Epithelial cell of esophagus (primary cell): ENCODE measurements around the gene DACH1.

ENCODE experiments used
- DNase-seq: peaks from one replicate; pipeline ENCODE4 v3.0.0; 2010; ENCODE audit warnings: low read depth
- H3K4me3 ChIP-seq: 2 replicates; pipeline ENCODE4 v1.5.1; 2011; ENCODE audit warnings: mild to moderate bottlenecking, low read length, control low read depth
- TF ChIP-seq, protein P1 (sequence below): IDR thresholded peaks from 2 replicates; pipeline ENCODE4 v1.5.1; 2011; ENCODE audit warnings: low read depth, mild to moderate bottlenecking, low read length, control low read depth, inconsistent platforms; ENCODE audit not compliant: insufficient read depth; ENCODE audit errors: missing control alignments

The DACH1 gene

DNA sequence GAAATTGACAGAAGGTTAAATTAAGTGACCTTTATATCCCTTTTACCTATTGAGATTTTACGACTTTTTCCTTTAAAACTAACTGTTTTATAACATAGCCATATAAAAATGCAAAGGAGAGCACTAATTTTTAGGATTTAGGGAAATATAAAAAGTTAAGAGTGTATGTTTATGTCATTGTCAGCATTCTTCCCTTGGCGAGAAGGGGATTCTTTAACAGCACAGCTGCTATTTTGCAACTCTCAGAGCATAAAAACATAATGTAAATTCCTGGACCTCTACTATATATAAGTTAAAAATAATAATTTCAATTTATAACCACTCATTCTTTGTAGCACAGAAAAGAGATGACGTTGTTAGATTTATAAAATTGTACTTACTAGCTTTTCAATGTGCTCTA, 363.2 kb downstream of the DACH1 start:
- no peak for DNase-seq
- TF ChIP-seq, protein P1, sequence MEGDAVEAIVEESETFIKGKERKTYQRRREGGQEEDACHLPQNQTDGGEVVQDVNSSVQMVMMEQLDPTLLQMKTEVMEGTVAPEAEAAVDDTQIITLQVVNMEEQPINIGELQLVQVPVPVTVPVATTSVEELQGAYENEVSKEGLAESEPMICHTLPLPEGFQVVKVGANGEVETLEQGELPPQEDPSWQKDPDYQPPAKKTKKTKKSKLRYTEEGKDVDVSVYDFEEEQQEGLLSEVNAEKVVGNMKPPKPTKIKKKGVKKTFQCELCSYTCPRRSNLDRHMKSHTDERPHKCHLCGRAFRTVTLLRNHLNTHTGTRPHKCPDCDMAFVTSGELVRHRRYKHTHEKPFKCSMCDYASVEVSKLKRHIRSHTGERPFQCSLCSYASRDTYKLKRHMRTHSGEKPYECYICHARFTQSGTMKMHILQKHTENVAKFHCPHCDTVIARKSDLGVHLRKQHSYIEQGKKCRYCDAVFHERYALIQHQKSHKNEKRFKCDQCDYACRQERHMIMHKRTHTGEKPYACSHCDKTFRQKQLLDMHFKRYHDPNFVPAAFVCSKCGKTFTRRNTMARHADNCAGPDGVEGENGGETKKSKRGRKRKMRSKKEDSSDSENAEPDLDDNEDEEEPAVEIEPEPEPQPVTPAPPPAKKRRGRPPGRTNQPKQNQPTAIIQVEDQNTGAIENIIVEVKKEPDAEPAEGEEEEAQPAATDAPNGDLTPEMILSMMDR: no peak
- no peak overlapping the region for H3K4me3 ChIP-seq

DNA sequence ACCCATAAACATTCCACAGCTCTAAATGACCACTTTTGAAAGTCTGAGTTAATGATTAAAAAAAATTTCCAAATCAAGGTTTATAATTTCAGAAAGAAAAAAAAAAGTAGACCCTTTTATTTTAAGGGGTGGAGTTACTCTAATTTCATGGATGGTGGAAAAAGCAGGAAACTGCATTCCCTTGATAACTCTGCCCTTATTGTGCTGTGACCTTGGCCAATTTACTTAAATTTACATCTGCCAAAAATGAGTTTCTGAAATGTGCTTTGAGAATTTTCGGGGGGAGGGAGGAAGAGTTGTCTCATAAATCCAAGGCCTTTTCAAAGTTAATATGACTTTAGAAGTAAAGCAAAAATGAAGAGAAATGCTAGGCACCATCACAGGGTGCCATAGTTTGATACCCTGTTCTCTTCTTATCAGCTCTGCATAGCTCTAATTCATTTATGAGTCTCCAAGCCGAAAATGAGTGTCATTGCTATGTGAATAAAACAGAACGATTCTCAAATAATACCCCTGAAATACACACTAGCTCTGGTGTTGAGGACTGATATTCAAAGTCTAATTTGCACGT, 367.0 kb downstream of the DACH1 start:
- TF ChIP-seq, protein P1: no peak
- DNase-seq: no peak
- H3K4me3 ChIP-seq: no peak overlapping the region

DNA sequence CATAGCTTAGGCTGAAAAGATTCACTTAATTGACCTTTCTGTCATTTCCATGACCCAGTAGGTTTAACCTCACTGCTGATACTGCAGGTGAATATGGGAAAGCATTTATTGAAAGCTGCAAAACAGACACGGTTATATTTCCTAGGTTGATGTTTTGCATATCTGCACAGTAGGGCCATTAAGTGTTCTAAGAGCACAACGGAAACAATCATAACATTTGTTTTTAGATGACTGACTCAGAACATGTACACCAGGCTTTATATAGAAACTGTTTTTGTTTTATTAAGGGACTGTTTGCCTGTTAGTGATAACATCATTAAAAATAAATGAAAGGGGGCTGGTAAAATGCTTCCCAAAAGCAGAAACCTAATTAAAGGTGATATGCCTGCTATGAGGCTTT, 367.8 kb downstream of the DACH1 start:
- TF ChIP-seq, protein P1: no peak
- no peak for DNase-seq

DNA sequence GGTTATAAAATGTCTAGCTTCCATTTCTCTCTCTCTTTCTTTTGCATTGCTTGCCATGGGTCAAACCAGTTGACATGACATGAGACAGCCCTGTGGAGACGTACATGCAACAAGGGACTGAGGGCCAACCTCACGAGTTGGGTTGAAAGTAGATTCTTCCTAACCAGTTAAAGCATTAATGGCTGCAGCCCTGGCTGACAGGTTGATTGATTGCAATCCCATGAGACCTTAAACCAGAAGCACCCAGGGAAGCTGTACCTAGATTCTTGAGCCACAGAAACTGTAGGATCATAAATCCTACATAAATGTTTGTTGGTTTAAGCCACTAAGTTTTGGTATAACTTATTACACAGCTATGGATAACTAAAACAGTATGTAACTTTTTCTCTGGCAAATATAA, 373.8 kb downstream of the DACH1 start:
- H3K4me3 ChIP-seq: no peak overlapping the region
- no peak for DNase-seq
- TF ChIP-seq, protein P1: no peak

More for the DNA sequence above, 367.8 kb downstream of the DACH1 start:
- no peak overlapping the region for H3K4me3 ChIP-seq

DNA sequence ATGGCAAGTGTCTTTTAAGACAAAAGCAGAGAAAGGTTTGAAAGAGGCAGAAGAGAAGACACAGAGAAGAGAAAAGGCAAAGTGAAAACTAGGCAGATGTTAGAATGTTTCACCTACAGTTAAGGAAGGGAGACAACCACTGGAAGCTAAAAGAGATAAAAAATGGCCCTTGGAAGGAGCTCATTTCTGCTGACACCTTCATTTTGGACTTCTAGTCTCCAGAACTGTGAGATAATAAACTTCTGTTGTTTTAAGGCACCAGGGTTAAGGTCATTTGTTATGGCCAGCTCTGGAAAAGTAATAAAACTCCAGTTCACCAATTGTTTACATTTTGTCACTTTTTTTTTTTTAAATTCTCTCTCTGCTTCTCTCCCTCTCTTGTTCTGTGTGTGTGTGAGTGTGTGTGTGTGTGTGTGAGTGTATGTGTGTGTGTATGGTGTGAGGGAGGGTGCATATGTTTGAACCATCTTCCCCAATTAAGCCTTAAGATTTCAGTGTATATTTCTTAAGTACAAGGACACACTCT, 374.6 kb downstream of the DACH1 start:
- no peak overlapping the region for H3K4me3 ChIP-seq
- no peak for DNase-seq
- TF ChIP-seq, protein P1: no peak

DNA sequence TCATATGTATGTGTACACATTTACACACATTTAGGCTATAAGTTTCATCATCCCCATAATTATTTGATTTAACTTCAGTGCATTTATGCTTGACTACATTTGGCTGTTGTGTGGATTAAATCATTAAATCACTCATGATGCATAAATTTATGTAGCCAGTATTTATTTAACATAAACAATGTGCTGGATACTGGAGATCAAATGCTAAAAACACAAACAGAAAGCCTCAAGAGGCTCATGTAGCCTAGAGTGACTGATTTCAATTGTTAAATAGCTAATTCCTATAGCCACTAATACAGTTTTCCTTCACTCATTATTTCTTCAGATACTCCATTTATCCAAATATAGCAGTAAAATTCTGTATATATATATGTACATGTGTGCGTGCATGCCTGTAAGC, 376.0 kb downstream of the DACH1 start:
- no peak overlapping the region for H3K4me3 ChIP-seq
- TF ChIP-seq, protein P1: no peak
- DNase-seq: no peak

DNA sequence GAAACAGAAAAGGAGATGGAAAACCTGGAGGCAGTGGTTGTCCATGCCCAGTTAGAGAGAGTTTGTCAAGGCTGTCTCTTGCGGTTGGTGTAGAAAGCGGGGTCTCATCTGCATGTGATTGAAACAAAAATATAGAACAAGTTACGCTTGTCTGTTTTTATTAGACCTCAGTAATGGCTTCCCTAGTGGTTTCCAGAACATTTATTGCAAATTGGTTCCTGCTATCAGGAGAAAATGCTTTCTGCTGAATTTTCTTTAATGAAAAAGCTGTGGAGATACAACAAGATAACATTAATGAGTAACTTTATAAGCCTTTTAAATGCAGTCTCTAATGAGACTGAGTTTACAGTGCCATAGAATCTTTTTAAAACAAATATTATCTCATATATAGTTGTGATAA, 378.0 kb downstream of the DACH1 start:
- no peak for DNase-seq
- H3K4me3 ChIP-seq: no peak overlapping the region
- TF ChIP-seq, protein P1: no peak
